RWPE1 (cell line): ENCODE results near the gene NT5C2.
"Not testable (repeated sequence)": the region's sequence is repeated elsewhere in the genome, so short reads cannot be mapped to it uniquely, and the experiment has no call there.

Experiments used
- CTCF ChIA-PET: fragments of 350-600 bp; sonication (Branson Sonifier 250); formaldehyde crosslinking; extraction: SDS; loops from one replicate; lab custom pipeline; 2021; lab: Yijun Ruan, JAX
- POLR2A ChIA-PET: fragments of 400-600 bp; formaldehyde crosslinking; extraction: SDS; loops from one replicate; lab custom pipeline; 2020; ENCODE audit warnings: antibody characterized with exemption; ENCODE audit not compliant: low non-redundant PET; lab: Yijun Ruan, JAX
- DNase-seq: peaks from one replicate; pipeline ENCODE4 v3.0.0; 2012; ENCODE audit warnings: low spot score
- H3K27ac ChIP-seq: fragments of 450-650 bp; 2 replicates; pipeline ENCODE4 v1.5.1; 2017
- TF ChIP-seq, protein P1 (sequence below): fragments of 450-650 bp; conservative IDR thresholded peaks from 2 replicates; pipeline ENCODE4 v1.5.1; 2017; ENCODE audit warnings: low read depth, mild to moderate bottlenecking

NT5C2 gene

DNA sequence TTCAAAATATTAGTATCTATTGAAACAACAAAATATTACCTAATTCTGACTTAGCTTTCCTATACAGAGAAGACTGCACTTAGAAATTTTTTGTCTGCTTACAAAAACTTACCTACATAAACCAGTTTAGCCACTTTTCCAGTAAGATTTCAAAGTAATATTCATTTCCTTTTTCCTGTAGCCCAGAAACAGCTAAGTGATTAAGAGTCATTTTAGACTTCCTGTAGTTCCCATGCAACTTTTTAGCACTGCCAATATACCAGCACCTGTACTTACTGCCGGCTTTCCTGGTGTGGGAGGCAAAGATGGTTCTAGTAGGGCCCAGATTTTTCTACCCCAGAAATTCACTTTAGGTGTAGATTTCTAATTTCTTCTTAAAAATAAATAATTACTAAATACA lies 21.8 kb downstream of the NT5C2 start:
- no peak overlapping the region for H3K27ac ChIP-seq
- peak; percentile 22 for DNase-seq
- ChIA-PET POLR2A (no interaction called here), CTCF (no interaction called here)
- TF ChIP-seq, protein P1, sequence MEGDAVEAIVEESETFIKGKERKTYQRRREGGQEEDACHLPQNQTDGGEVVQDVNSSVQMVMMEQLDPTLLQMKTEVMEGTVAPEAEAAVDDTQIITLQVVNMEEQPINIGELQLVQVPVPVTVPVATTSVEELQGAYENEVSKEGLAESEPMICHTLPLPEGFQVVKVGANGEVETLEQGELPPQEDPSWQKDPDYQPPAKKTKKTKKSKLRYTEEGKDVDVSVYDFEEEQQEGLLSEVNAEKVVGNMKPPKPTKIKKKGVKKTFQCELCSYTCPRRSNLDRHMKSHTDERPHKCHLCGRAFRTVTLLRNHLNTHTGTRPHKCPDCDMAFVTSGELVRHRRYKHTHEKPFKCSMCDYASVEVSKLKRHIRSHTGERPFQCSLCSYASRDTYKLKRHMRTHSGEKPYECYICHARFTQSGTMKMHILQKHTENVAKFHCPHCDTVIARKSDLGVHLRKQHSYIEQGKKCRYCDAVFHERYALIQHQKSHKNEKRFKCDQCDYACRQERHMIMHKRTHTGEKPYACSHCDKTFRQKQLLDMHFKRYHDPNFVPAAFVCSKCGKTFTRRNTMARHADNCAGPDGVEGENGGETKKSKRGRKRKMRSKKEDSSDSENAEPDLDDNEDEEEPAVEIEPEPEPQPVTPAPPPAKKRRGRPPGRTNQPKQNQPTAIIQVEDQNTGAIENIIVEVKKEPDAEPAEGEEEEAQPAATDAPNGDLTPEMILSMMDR, result no peak

GRCh38 chr10:103168438-103168837 lies 24.6 kb downstream of the NT5C2 start:
- TF ChIP-seq, protein P1, result no peak
- CTCF ChIA-PET, result interaction anchor here (0.5 to 0.7 kb wide), 2 partner anchors 10 to 352 kb away, joined by 3 to 5 read pairs; no protein-coding TSS in a partner anchor
- H3K27ac ChIP-seq, result no peak overlapping the region
- POLR2A ChIA-PET, result no interaction called here
- DNase-seq, result peak; percentile 55

- POLR2A ChIA-PET, H3K27ac ChIP-seq: not testable (repeated sequence)
Observed at GRCh38 chr10:103167554-103167953, 25.5 kb downstream of the NT5C2 start.

DNA sequence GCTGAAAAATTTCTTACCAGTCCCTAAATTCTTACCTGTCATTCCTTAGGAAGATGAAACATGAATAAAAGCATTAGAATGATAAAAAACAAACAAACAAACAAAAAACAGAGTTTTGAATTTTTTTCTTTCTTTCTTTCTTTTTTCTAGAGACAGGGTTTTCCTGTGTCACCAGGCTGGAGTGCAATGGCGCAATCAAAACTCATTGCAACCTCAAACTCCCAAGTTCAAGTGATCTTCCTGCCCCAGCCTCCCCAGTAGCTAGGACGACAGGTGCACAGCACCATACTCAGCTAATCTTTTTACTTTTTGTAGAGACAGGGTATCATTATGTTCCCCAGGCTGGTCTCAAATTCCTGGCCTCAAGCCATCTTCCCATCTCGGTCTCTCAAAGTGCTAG lies 26.5 kb downstream of the NT5C2 start:
- ChIA-PET POLR2A (no interaction called here), CTCF (interaction anchor here (0.6 kb wide), 1 partner anchor 1297 kb away, joined by 3 read pairs; no protein-coding TSS in a partner anchor)
- no peak overlapping the region for H3K27ac ChIP-seq
- TF ChIP-seq, protein P1, result no peak
- DNase-seq, result no peak

More at GRCh38 chr10:103167554-103167953, 25.5 kb downstream of the NT5C2 start:
- not testable (repeated sequence) for DNase-seq
- CTCF ChIA-PET, result interaction anchor here (0.6 kb wide), 1 partner anchor 272 kb away, joined by 3 read pairs; no protein-coding TSS in a partner anchor

- not testable (repeated sequence) for DNase-seq, H3K27ac ChIP-seq
- POLR2A ChIA-PET, result interaction anchor here (0.6 kb wide), 1 partner anchor 1786 kb away, joined by 3 read pairs; no protein-coding TSS in a partner anchor
- CTCF ChIA-PET, result interaction anchor here (0.6 to 1.0 kb wide), 2 partner anchors 15 to 97 kb away, joined by 4 to 5 read pairs; no protein-coding TSS in a partner anchor
Observed at GRCh38 chr10:103163766-103164403, 29.2 kb downstream of the NT5C2 start.

GRCh38 chr10:103157246-103157645 lies 35.8 kb downstream of the NT5C2 start:
- no peak overlapping the region for H3K27ac ChIP-seq

DNA sequence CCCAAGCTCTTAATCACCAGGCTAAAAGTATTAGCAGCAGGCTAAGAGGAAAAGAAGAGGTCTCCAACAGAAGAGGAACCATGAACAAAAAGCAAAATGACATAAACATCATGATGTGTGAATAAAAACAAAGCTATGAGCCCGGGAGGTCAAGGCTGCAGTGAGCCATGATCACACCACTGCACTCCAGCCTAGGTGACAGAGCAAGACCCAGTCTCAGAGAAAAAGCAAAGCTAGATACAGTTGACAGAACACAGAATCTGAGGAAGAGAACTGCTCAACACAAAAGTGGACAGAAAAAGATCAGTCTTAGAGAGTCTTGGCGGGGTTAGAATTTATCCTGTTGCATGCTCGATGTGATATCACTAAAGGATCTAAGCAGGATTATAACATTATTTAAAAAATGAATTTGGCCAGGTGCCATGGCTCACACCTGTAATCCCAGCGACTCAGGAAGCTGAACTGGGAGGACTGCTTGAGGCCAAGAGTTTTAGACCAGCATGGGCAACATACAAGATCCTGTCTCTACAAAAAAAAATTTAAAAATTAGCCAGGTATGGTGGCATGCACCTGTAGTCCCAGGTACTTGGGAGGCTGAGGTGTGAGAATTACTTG lies 37.5 kb downstream of the NT5C2 start:
- TF ChIP-seq, protein P1, result no peak
- CTCF ChIA-PET, result interaction anchor here (1.4 kb wide), 1 partner anchor 89 kb away, joined by 5 read pairs; no protein-coding TSS in a partner anchor
- POLR2A ChIA-PET, result no interaction called here
- no peak overlapping the region for H3K27ac ChIP-seq
- no peak for DNase-seq

More at GRCh38 chr10:103157246-103157645, 35.8 kb downstream of the NT5C2 start:
- CTCF ChIA-PET, result no interaction called here
- POLR2A ChIA-PET, result no interaction called here
- TF ChIP-seq, protein P1, result no peak
- no peak for DNase-seq
